ENCODE results near the gene CEP192.

The CEP192 gene

DNA sequence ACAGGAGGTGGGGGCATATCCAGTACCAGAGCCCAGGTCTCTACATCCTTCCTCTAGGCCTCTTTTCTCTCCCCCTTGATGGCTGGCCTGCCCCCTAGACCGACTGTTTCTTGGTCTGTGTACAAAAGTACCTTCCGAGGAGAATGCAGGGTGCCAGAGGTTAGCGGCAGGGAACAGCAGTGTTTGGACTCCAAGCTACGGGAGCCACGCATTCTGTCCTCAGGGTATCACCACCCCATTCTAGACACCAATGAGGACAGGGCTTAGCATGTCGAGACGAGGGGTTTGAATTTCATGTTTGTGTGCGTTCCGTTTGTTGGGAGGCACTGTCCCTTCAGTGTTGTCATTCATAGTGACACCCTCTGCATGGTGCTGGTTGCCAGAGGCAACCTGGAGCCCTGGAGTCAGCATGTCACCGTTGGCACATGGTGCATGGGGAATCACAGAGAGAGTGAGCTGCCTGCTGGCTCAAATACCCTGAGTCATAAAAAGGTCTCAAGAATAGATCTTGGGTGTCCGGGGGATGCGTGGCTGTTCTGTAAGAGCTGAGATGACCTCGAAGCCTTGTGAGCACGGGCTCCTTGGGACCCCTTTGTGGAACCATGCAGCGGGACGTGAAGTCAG lies 170.2 kb downstream of the CEP192 start:
- no peak overlapping the region for H3K4me3 ChIP-seq (ENCODE audit: low read depth, low read length)
- TF ChIP-seq, protein P1, sequence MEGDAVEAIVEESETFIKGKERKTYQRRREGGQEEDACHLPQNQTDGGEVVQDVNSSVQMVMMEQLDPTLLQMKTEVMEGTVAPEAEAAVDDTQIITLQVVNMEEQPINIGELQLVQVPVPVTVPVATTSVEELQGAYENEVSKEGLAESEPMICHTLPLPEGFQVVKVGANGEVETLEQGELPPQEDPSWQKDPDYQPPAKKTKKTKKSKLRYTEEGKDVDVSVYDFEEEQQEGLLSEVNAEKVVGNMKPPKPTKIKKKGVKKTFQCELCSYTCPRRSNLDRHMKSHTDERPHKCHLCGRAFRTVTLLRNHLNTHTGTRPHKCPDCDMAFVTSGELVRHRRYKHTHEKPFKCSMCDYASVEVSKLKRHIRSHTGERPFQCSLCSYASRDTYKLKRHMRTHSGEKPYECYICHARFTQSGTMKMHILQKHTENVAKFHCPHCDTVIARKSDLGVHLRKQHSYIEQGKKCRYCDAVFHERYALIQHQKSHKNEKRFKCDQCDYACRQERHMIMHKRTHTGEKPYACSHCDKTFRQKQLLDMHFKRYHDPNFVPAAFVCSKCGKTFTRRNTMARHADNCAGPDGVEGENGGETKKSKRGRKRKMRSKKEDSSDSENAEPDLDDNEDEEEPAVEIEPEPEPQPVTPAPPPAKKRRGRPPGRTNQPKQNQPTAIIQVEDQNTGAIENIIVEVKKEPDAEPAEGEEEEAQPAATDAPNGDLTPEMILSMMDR (IDR thresholded peaks at IDR 0.05; ENCODE audit: borderline replicate concordance, insufficient read depth, low read depth, low read length) = no peak

DNA sequence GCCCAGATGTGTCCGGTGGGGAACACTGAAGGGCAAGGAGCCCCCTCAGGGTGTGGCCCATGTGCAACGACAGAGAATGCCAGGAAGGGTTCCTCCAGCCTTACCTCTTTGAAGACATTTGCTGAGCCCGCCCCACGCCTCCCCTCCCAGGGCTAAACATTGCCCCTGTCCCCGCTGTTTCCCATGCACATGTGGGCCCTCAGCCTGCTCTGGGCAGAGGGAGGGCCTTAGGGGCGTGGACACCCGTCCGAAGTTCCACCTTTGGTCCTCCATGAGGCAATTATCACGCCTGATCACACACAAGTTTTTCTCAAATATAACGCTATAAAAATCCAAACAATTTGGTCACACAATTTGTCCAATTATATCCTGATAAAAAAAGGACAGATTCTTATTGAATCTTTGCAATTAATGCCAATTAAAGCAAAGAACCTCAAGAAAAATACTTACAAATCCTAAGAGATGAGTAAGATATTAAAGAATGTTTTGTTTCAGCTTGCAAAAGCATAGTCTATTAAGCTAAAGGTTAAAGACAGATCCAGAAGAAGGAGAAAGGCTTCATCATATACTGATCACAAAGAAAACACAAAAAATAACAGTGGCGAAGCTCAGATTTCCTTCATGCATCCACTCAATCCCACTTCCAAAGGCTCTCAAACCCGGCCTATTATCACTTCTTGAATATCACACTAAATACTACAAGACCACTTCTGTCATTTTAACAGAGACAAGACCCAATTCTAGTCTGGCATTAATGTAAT lies 172.2 kb downstream of the CEP192 start:
- H3K4me3 ChIP-seq (ENCODE audit: low read depth, low read length) = no peak overlapping the region
- TF ChIP-seq, protein P1 (IDR thresholded peaks at IDR 0.05; ENCODE audit: borderline replicate concordance, insufficient read depth, low read depth, low read length) = no peak

DNA sequence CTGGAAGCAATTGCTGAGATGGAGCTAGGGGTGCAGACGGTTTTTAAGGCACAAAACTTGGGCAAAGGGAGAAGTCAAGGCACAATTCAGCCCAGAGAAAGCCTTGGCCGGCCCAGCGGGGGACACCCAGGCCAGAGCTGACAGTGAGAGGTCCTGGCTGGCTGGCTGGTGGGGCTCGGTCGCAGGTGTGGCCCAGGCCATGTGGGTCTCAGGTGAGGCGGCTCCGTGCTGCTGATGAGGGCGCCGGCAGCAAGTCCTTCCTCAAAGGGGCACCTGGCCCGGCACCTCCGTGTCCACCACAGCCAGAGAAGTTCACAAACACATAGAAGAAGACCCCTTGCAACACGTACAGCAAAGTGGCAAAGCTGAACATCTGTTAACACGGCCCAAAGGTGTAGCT lies 173.2 kb downstream of the CEP192 start:
- TF ChIP-seq, protein P1 (IDR thresholded peaks at IDR 0.05; ENCODE audit: borderline replicate concordance, insufficient read depth, low read depth, low read length) = no peak

DNA sequence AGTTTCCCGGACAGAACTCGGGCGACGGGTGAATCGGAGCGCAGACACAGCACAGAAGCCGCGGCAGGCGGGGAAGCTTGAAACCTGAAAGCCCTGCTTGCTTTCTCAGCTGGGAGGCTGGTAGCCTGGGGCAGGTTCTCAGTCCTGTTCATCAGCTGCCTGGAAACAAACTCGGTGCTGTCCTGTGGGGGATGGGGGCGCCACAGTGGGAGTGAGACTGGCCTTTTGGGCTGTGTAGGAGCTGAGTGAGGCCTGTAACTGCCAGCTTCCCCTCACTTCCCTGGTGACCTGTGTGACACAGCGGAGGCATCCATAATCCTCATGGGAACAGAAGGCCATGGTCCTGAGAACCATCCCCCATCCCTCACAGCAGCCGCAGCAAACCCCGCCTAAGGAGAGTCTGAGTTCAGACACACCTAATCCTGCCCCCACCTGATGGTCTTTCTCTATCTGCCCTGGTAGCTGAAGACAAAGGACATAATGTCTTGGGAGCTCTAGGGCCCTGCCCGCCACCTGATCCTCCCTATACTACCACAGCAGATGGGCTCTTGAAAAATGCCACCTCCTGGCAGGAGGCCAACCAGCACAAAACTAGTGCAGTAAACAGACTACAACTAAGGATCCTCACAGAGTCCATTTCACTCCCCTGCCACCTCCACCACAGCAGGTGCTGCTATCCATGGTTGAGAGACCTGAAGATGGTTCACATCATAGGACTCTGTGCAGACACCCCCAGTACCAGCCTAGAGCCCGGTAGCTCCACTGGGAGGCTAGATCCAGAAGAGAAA lies 174.7 kb downstream of the CEP192 start:
- no peak overlapping the region for H3K4me3 ChIP-seq (ENCODE audit: low read depth, low read length)
- TF ChIP-seq, protein P1 (IDR thresholded peaks at IDR 0.05; ENCODE audit: borderline replicate concordance, insufficient read depth, low read depth, low read length) = no peak

More for the DNA sequence above, 173.2 kb downstream of the CEP192 start:
- H3K4me3 ChIP-seq (ENCODE audit: low read depth, low read length) = no peak overlapping the region

DNA sequence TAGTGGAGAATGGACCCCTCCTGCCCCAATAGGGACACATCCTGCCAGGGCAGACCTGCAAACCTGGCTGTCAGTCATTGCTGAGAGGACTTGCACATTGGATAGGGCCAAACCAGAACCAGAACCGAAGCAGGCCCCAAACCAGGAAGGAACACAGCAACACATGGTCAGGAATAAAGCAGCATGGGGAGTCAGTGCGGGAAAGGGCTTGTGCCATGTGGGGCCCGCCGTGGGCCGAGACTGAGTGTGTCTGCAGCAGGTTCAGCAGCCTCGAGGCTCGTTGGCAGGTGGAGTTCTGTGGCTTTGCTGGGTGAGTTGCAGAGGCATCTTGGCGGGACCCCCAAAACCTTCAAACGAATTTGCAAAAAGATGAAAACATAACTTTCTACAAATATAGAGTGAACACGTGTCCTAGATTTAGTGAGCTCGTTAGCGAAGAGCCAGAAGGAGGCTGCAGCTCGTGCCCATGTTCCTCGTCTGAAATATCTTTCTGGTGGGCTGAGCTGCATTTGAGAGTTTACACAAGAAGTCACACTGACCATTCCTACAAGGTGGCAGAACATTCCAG lies 182.5 kb downstream of the CEP192 start:
- TF ChIP-seq, protein P1 (IDR thresholded peaks at IDR 0.05; ENCODE audit: borderline replicate concordance, insufficient read depth, low read depth, low read length) = no peak
- H3K4me3 ChIP-seq (ENCODE audit: low read depth, low read length) = no peak overlapping the region
